Neuron (in vitro differentiated cells): ENCODE data around the gene ITGAV.
A peak's percentile ranks its signal among the peaks of the same experiment; 100 is the strongest.

Experiments used
- H2AFZ ChIP-seq: one replicate; pipeline ENCODE4 v1.6.1; 2013; ENCODE audit warnings: low read depth, mild to moderate bottlenecking, inconsistent platforms, low read length, moderate library complexity
- H3K27me3 ChIP-seq: one replicate; pipeline ENCODE4 v1.6.1; 2013; ENCODE audit warnings: low read length; ENCODE audit not compliant: insufficient read depth
- H3K36me3 ChIP-seq: one replicate; pipeline ENCODE4 v1.6.1; 2013; ENCODE audit warnings: low read length; ENCODE audit not compliant: insufficient read depth
- H3K4me1 ChIP-seq: one replicate; pipeline ENCODE4 v1.6.1; 2013; ENCODE audit warnings: low read length; ENCODE audit not compliant: insufficient read depth
- H3K4me3 ChIP-seq: 2 replicates; pipeline ENCODE4 v1.5.1; 2013; ENCODE audit warnings: mild to moderate bottlenecking, low read length, moderate library complexity
- H3K9me3 ChIP-seq: one replicate; pipeline ENCODE4 v1.6.1; 2013; ENCODE audit warnings: low read length

ITGAV gene

DNA sequence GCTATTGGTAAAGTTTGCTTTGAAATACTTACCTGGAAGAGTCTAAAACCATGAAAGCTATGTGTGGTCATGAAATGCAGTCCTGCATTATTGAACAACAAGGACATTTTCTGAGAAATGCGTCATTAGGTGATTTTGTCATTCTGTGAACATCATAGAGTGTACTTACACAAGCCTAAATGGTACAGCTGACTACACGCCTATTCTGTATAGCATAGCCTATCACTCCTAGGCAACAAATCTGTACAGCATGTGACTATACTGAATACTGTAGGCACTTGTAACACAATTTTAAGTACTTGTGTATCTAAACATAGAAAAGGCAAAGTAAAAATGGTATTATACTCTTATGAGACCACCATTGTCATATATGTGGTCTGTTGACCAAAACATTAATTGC is 112.2 kb downstream of the ITGAV start:
- no peaks in the 10 kb centered on the region for H3K36me3 ChIP-seq
- H3K9me3 ChIP-seq: no peaks in the 10 kb centered on the region
- no peaks in the 10 kb centered on the region for H3K27me3 ChIP-seq
- H2AFZ ChIP-seq: no peak overlapping the region
- no peak overlapping the region for H3K4me3 ChIP-seq
- no peaks in the 10 kb centered on the region for H3K4me1 ChIP-seq

DNA sequence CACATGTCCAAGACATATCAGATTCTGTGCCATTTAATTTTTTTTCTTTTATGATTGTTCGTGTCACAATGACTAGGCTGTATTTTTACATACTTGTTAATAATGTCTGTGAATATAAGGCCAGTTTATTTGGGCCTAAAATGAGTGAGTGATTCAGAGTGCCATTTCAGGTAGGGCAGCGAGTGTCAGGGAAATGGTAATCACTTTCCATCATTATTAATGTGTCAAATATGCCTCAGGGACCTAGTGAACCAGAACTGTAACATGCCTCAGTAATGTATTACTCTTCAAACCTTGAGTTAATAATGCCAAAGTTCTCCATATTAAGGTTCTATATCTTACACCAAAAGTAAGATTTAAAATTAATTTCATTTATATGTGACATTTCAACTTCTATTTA is 112.6 kb downstream of the ITGAV start:
- Histone ChIP-seq H3K4me1 (no peaks in the 10 kb centered on the region), H3K9me3 (no peaks in the 10 kb centered on the region), H3K4me3 (no peak overlapping the region), H2AFZ (no peak overlapping the region), H3K36me3 (no peaks in the 10 kb centered on the region), H3K27me3 (no peaks in the 10 kb centered on the region)

DNA sequence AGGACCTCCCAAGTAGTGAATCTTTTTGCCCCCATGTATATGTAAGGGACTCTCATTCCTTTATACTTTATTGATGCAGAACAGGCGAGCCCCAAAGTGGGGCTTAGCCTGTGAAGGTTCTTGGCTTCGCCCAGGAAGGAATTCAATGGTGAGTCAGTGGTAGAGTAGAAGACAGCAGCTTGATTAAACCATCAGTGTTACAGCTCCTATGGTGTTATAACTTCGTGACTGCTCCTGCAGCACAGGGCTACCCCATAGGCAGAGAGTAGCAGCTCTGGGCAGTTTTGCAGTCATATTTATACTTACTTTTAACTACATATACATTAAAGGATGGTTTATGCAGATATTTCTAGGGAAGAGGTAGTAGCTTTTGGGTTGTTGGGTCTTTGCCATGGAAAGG is 115.0 kb downstream of the ITGAV start:
- Histone ChIP-seq H3K27me3 (no peaks in the 10 kb centered on the region), H3K9me3 (no peaks in the 10 kb centered on the region), H3K36me3 (no peaks in the 10 kb centered on the region), H3K4me3 (no peak overlapping the region), H2AFZ (no peak overlapping the region), H3K4me1 (no peaks in the 10 kb centered on the region)

DNA sequence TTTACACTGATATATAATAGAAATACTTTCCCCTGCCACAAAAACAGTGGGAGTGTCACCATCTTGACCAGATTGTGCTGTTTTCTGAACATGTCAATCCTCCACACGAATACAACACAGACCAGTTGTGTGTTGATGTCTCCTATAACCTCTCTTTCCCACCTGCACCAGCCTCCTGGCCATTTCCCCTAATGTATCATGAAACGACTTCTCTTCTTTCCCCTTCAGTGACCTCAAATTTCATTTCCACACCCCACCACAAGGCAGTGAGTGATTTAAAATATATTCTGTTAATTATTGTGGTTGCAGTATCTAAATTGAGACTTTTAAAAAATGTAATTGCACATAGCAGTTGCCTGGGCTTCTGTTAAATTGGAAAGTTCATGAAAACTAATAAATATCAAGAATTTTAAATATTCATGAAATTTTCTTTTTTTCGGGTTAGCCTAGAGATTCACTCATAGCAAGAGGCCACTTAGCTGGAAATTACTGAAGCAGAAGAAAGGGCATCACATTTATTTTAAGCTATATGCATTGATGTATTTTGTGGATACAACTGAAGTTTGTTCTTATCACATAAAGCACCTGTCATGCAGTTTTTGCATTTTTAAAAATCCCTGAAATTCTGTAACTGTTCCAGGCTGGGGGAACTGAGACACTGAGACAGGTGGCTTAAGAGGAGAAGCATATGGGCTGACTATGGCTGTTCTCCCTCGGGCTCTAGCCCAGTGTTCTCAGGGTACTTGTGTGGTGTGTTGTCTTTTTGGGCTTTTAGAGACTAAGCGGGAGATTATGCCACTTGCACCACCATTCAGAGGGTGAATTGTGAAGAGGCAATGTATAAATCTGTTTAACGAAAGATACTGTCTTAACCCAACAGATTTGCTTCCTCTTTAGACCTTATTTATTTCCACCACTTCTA is 119.9 kb downstream of the ITGAV start:
- no peaks in the 10 kb centered on the region for H3K9me3 ChIP-seq
- H2AFZ ChIP-seq: no peak overlapping the region
- H3K27me3 ChIP-seq: no peaks in the 10 kb centered on the region
- no peak overlapping the region for H3K4me3 ChIP-seq
- H3K36me3 ChIP-seq: no peaks in the 10 kb centered on the region
- peaks cover 19% of the 10 kb centered on the region for H3K4me1 ChIP-seq

DNA sequence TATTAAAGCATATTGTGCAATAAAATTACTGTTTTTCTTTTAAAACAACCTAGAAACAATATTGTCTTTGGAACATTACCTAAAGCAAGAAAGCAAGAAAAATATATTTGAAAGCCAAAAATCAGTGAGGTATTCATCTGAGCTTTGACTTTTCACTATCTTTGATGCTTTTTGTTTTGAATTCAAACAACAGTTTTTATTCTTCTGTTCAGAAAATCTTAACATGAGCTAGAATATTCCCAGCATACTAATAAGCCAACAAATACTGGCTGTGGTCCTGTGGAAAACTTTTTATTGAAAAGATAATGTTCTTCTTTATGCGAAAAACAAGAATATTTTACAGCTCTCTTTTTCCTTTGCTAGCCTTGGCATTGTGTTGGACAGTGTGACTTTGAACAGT is 123.8 kb downstream of the ITGAV start:
- Histone ChIP-seq H3K9me3 (no peaks in the 10 kb centered on the region), H3K36me3 (no peaks in the 10 kb centered on the region), H3K27me3 (no peaks in the 10 kb centered on the region), H2AFZ (peak overlapping the region; percentile 63), H3K4me1 (peaks cover 45% of the 10 kb centered on the region), H3K4me3 (no peak overlapping the region)

DNA sequence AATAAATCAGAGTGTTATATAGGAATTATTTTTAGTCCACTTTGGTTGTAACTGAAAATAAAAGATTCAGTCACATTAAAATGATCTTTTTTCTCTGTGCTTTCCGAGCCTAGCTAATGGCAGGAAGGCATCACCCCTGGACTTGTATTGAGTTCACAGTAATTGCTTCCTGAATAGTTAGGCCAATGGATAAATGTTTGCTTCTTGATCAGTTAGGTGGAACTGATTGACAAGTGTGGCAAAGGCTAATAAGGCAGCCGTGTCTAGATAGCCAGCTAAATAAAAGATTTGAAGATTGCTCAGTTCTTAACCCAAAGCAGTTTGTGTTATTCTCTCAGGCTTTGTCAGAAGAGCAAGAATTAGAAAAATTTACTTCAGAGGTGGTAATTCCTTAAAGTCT is 124.8 kb downstream of the ITGAV start:
- Histone ChIP-seq H3K9me3 (no peaks in the 10 kb centered on the region), H2AFZ (peak overlapping the region; percentile 63), H3K4me3 (no peak overlapping the region), H3K36me3 (no peaks in the 10 kb centered on the region), H3K4me1 (peaks cover 54% of the 10 kb centered on the region), H3K27me3 (no peaks in the 10 kb centered on the region)

DNA sequence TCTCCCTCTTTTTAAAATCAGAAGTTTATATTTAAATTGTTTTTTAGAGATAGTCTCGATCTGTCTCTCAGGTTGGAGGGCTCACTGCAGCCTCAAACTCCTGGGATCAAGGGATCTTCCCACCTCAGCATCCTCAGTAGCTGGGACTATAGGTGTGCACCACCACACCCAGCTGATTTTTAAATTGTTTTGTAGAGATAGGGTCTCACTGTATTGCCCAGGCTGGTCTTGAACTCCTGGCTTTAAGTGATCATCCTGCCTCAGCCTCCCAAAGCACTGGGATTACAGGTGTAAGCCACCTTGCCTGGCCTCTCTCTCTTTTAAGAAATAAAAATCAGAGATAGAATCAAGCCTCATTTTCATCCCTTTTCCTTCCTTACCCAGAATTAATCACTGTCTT is 126.1 kb downstream of the ITGAV start:
- Histone ChIP-seq H3K9me3 (no peaks in the 10 kb centered on the region), H3K36me3 (no peaks in the 10 kb centered on the region), H2AFZ (no peak overlapping the region), H3K4me3 (no peak overlapping the region), H3K4me1 (peaks cover 55% of the 10 kb centered on the region), H3K27me3 (no peaks in the 10 kb centered on the region)

DNA sequence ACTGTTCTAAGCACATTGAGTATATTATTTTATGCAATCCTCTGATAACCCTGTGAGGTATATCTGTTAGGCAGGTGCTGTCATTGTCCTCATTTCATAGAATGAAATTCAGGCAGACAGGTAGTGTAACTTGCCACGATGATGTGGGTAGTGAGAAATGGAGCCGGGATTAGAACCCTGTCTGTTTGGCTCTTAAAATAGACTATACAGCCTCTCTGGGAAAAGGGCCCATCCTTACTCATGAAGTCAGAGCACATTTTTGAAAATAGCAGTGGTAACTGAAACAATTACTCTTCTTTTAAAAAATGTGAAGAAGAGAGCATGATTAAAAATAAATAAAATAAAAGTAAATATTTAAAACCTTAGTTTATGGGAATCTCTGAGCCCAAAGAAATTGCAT is 127.0 kb downstream of the ITGAV start:
- Histone ChIP-seq H2AFZ (no peak overlapping the region), H3K4me3 (no peak overlapping the region), H3K36me3 (no peaks in the 10 kb centered on the region), H3K4me1 (peaks cover 55% of the 10 kb centered on the region), H3K9me3 (no peaks in the 10 kb centered on the region), H3K27me3 (no peaks in the 10 kb centered on the region)

DNA sequence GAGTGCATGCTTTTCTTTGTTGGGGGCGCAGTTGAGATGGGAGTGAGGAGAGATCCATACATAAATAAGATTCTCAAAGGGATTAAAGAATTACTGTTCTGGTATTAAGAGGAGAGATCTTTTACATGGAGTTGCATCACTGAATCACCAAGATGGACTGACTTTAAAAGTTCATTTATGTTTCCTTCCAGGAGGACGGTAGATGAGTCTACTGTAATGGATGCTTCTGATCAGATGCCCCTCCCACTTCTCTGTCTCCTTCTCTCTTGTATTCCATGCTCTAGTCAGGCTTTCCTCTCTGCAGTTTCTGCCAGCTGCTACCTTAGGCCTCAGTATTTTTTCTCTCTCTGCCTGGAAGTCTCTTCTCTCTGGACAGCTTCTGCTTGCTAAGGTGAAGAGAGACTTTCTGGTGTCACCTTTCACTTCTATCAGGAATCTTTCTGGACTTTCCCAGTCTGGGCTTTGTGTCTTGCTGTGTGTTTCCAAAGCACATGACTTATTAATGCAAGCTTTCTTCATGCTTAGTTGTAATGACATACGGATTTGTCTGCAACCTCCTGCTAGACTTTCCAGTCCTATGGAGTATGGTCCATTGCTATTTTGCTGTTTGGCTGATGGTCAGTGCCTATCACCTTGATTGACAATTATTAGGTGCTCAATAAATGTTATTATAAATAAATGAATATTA is 127.6 kb downstream of the ITGAV start:
- peaks cover 55% of the 10 kb centered on the region for H3K4me1 ChIP-seq
- H3K9me3 ChIP-seq: no peaks in the 10 kb centered on the region
- H3K27me3 ChIP-seq: no peaks in the 10 kb centered on the region
- H2AFZ ChIP-seq: no peak overlapping the region
- H3K4me3 ChIP-seq: peak overlapping the region; percentile 26
- H3K36me3 ChIP-seq: no peaks in the 10 kb centered on the region

DNA sequence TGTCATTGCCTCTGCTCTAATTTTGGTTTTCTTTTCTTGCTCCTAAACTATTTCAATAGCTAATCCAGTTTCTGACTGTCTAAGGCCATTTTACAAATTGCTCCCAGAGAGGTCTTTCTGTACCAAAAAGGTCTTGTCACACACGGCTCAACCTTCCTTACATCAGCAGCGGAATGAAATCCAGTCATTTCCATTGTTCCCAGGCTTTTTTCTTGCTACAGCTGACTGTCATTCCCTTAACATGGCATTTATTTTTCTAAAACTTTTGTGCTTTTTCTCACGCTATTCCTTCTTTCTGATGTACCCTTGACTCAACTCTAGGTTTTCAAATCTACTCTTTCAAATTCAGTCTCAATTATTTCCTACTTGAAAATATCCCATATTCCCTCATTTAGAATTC is 128.3 kb downstream of the ITGAV start:
- H3K36me3 ChIP-seq: no peaks in the 10 kb centered on the region
- peak overlapping the region; percentile 43 for H3K4me3 ChIP-seq
- H2AFZ ChIP-seq: no peak overlapping the region
- H3K9me3 ChIP-seq: no peaks in the 10 kb centered on the region
- no peaks in the 10 kb centered on the region for H3K27me3 ChIP-seq
- peaks cover 52% of the 10 kb centered on the region for H3K4me1 ChIP-seq

DNA sequence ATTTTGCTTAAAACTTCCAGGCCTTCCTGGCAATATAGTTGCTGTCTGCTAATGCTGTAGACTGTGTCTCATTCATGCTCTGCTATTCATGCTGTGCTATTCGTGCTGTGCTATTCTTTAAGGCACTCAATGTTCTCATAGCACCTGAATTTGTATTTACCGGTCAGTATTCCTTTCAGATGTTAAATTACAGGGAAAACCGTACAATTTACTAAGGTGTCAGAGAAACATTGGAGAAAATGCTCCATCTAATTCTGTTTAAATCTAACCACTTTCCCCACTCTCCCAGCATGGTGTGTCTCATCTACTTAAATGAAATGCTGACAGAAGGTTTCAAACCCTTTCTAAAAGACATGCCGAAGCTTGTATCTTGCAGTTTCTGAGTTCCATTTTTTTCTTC is 129.0 kb downstream of the ITGAV start:
- H3K9me3 ChIP-seq: no peaks in the 10 kb centered on the region
- peak overlapping the region; percentile 43 for H3K4me3 ChIP-seq
- peaks cover 45% of the 10 kb centered on the region for H3K4me1 ChIP-seq
- peak overlapping the region; percentile 51 for H2AFZ ChIP-seq
- H3K27me3 ChIP-seq: no peaks in the 10 kb centered on the region
- H3K36me3 ChIP-seq: no peaks in the 10 kb centered on the region

DNA sequence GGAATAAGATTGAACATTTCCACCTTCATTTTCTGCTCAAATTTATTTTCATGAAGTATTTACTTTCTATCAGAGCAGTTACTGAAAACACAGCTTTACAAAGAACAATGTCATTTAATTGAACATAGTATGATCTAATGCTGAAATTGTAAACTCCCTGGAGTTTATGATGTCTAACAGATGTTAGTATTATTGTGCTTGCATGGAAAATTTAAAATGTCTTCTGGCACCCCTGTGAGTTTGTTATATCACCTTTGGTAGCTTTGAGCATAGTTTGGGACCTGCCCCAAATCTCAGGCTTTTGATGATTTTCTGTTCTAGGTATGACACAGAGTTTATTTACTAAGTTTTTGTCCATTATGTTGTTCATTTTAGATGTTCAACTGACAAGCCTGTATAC is 132.1 kb downstream of the ITGAV start:
- Histone ChIP-seq H3K4me3 (no peak overlapping the region), H3K27me3 (no peaks in the 10 kb centered on the region), H3K36me3 (no peaks in the 10 kb centered on the region), H3K9me3 (no peaks in the 10 kb centered on the region), H2AFZ (no peak overlapping the region), H3K4me1 (peaks cover 36% of the 10 kb centered on the region)

DNA sequence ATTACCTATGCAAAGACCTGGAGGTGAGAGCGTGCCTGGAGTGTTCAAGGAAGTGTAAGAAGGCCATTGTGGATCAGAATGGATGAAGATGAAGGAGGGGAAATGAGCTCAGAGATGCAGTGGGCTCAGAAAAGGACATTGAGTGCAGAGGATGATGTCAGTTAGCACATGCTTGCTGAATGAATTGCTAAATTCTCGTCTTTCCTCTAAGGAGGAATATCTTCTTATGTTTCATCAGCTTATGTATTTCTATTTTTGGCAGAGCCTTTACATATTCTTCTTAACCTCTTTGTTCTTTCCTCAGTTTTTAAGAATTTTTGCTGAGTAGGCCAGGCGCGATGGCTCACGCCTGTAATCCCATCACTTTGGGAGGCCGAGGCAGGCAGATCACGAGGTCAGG is 134.9 kb downstream of the ITGAV start:
- Histone ChIP-seq H2AFZ (no peak overlapping the region), H3K36me3 (no peaks in the 10 kb centered on the region), H3K4me3 (no peak overlapping the region), H3K9me3 (no peaks in the 10 kb centered on the region), H3K4me1 (peaks cover 12% of the 10 kb centered on the region), H3K27me3 (no peaks in the 10 kb centered on the region)
